ENCODE measurements around the gene TUBB4A. TPM values are rescaled to one million over a fixed set of nuclear protein-coding genes. Genes with fewer than 3 reads are reported as not detected.

TUBB4A gene
- total RNA-seq, 1 donor from 2014 or later, result 0.58 TPM

- Histone ChIP-seq H3K27ac (no peak overlapping the region), H3K9me3 (no peaks in the 10 kb centered on the region), H3K4me3 (no peak overlapping the region), H3K36me3 (no peaks in the 10 kb centered on the region), H3K27me3 (no peaks in the 10 kb centered on the region), H3K4me1 (peaks cover 4% of the 10 kb centered on the region)
- TF ChIP-seq CTCF (IDR thresholded peaks at IDR 0.05), result no peak
- DNase-seq, result no peak
- ATAC-seq, result no peak
- intact Hi-C loops (cut with DNase I), result no loop called here
These were observed 17.3 kb downstream of the TUBB4A start for GRCh38 chr19:6484831-6485230.

- intact Hi-C loops (cut with DNase I), result no loop called here
- TF ChIP-seq CTCF (IDR thresholded peaks at IDR 0.05), result no peak
- Histone ChIP-seq H3K27me3 (no peaks in the 10 kb centered on the region), H3K4me3 (no peak overlapping the region), H3K27ac (no peak overlapping the region), H3K4me1 (peaks cover 4% of the 10 kb centered on the region), H3K36me3 (no peaks in the 10 kb centered on the region), H3K9me3 (no peaks in the 10 kb centered on the region)
- DNase-seq (no peak), ATAC-seq (peak; percentile 8)
These were observed 17.9 kb downstream of the TUBB4A start for GRCh38 chr19:6484230-6484629.

GRCh38 chr19:6483235-6483634 is 18.9 kb downstream of the TUBB4A start:
- Histone ChIP-seq H3K4me3 (no peak overlapping the region), H3K4me1 (peaks cover 4% of the 10 kb centered on the region), H3K36me3 (no peaks in the 10 kb centered on the region), H3K27ac (no peak overlapping the region), H3K27me3 (no peaks in the 10 kb centered on the region), H3K9me3 (no peaks in the 10 kb centered on the region)
- ATAC-seq (no peak), DNase-seq (no peak)
- no peak for TF ChIP-seq CTCF (IDR thresholded peaks at IDR 0.05)
- intact Hi-C loops (cut with DNase I), result no loop called here

GRCh38 chr19:6482343-6482686 is 19.8 kb downstream of the TUBB4A start:
- ATAC-seq (no peak), DNase-seq (no peak)
- no peaks in the 10 kb centered on the region for H3K36me3 ChIP-seq
- H3K27ac ChIP-seq, result peak overlapping the region; percentile 79
- no peak overlapping the region for H3K4me3 ChIP-seq
- intact Hi-C loops (cut with DNase I), result no loop called here
- no peaks in the 10 kb centered on the region for H3K9me3 ChIP-seq
- H3K4me1 ChIP-seq, result peaks cover 4% of the 10 kb centered on the region
- no peak for TF ChIP-seq CTCF (IDR thresholded peaks at IDR 0.05)
- H3K27me3 ChIP-seq, result no peaks in the 10 kb centered on the region

- TF ChIP-seq CTCF (IDR thresholded peaks at IDR 0.05), result peak; percentile 57
- Histone ChIP-seq H3K4me1 (peaks cover 4% of the 10 kb centered on the region), H3K9me3 (no peaks in the 10 kb centered on the region), H3K4me3 (peak within 1 kb of the TSS; percentile 51), H3K27me3 (peaks cover 5% of the 10 kb centered on the region), H3K36me3 (no peaks in the 10 kb centered on the region), H3K27ac (peak within 1 kb of the TSS; percentile 79)
- intact Hi-C loops (cut with DNase I), result no loop called here
- DNase-seq, result no peak
- ATAC-seq, result peak; percentile 79
These were observed 20.4 kb downstream of the TUBB4A start, which contains the start of gene DENND1C for GRCh38 chr19:6481541-6482342. Gene DENND1C, minus strand, starts transcription at chr19:6481787. Its CDS starts 92 bp downstream, at chr19:6481695.

Measured in upper lobe of right lung (tissue), 1 donor.